DND-41 (cell line): ENCODE measurements around the gene EMC10.

Experiments used
- ATAC-seq: fragments of 200-7000 bp; cut with Tn5 transposase; 3 replicates; pipeline ENCODE4 v1.9.1; 2021; ENCODE audit warnings: low read depth; ENCODE audit not compliant: insufficient read depth
- DNase-seq: peaks from one replicate; pipeline ENCODE4 v3.0.0-alpha.2; 2020
- H2AFZ ChIP-seq: 2 replicates; pipeline ENCODE4 v1.6.0; 2012; ENCODE audit warnings: low read depth, low read length
- H3K27ac ChIP-seq: 2 replicates; pipeline ENCODE4 v1.5.1; 2012; ENCODE audit warnings: low read length, inconsistent platforms
- H3K27me3 ChIP-seq: fragments of 200-600 bp; sonication (generic); 2 replicates; pipeline ENCODE4 v1.6.0; 2012; ENCODE audit warnings: low read length, mild to moderate bottlenecking, inconsistent platforms; ENCODE audit not compliant: insufficient read depth, poor library complexity
- H3K36me3 ChIP-seq: 2 replicates; pipeline ENCODE4 v1.5.1; 2012; ENCODE audit warnings: low read length, inconsistent platforms; ENCODE audit not compliant: insufficient read depth
- H3K4me1 ChIP-seq: 2 replicates; pipeline ENCODE4 v1.5.1; 2012; ENCODE audit warnings: mild to moderate bottlenecking, low read length; ENCODE audit not compliant: insufficient read depth
- H3K4me2 ChIP-seq: 2 replicates; pipeline ENCODE4 v1.6.0; 2012; ENCODE audit warnings: mild to moderate bottlenecking, moderate library complexity, low read length, inconsistent platforms; ENCODE audit not compliant: insufficient read depth
- H3K4me3 ChIP-seq, 2 experiments: fragments of 200-600 bp in 1 of 2; shearing (Covaris generic) in 1 of 2; 2 replicates each; pipeline ENCODE4 v1.5.1; 2012 to 2016; ENCODE audit warnings: inconsistent platforms in 2 of 2, low read length in 2 of 2, mild to moderate bottlenecking in 2 of 2, low read depth in 1 of 2, moderate library complexity in 1 of 2
- H3K79me2 ChIP-seq: 2 replicates; pipeline ENCODE4 v1.6.0; 2012; ENCODE audit warnings: low read length, inconsistent platforms; ENCODE audit not compliant: insufficient read depth
- H3K9ac ChIP-seq: 2 replicates; pipeline ENCODE4 v1.6.0; 2012; ENCODE audit warnings: low read depth, mild to moderate bottlenecking, inconsistent platforms, low read length, moderate library complexity
- H3K9me3 ChIP-seq: 2 replicates; pipeline ENCODE4 v1.5.1; 2012; ENCODE audit warnings: low read length, moderate library complexity, mild to moderate bottlenecking, inconsistent platforms; ENCODE audit not compliant: insufficient read depth, severe bottlenecking
- H4K20me1 ChIP-seq: 2 replicates; pipeline ENCODE4 v1.6.0; 2012; ENCODE audit warnings: low read length; ENCODE audit not compliant: insufficient read depth
- CTCF ChIP-seq: IDR thresholded peaks from 2 replicates; pipeline ENCODE4 v1.5.1; 2012; ENCODE audit warnings: borderline replicate concordance, low read length, moderate library complexity, mild to moderate bottlenecking; ENCODE audit not compliant: poor library complexity, severe bottlenecking; ENCODE audit errors: extremely low read depth
- EZH2 ChIP-seq: IDR thresholded peaks from 3 replicates; pipeline ENCODE4 v1.6.1; 2012; ENCODE audit warnings: borderline replicate concordance, low read depth, mild to moderate bottlenecking, moderate library complexity, low read length, inconsistent platforms; ENCODE audit not compliant: severe bottlenecking

The EMC10 gene

DNA sequence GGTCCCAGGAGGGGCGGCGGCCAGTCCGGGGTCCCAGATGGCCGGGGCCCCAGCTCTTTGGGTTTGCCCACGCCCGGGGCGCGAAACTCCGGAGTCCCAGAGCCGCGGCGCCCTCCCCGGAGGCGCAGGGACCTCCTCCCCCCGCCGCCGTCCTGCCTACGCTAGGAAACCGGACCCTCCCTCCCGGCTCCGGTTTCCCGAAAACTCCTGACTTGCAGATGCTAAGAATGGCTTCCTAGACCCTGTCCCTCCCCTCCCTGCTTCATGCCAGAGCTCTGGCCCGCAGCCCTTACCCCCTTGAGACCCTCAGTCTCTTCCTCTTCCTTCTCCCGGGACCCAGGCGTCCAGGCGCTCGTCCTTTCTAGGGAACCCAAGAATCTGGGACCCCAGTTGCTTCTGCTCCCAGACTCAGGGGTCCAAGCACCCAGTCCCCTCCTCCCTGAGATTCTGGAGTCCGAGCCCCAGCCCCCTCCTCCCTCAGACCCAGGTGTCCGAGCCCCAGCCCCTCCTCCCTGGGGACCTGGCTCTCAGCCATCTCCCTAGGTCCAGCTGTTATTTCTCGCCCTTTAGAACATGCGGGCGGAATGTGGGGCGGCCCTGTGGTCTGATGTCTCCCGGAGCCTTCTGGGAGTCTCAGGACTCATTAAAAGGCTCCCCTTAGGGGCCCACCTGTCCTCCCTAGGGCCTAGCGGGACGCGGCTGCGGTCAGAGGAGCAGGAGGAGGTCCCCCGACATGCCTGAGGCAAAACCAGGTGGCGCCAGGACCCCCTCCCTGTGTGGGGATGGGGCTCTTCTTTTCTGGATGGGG, 43.9 kb upstream of the EMC10 start, which contains the start of gene MYBPC2:
Gene MYBPC2, plus strand, starts transcription at position 672 of the 808 bp plus-strand sequence. Its CDS starts 62 bp downstream, at position 734.
- Histone ChIP-seq H3K79me2 (no peaks in the 10 kb centered on the region), H3K9ac (peak within 1 kb of the TSS; percentile 45; the same call in 1 of the 2 replicates), H3K27me3 (no peaks in the 10 kb centered on the region), H3K27ac (peak within 1 kb of the TSS; percentile 3; the same call in 1 of the 2 replicates), H3K4me1 (peaks cover 15% of the 10 kb centered on the region), H3K4me3 (peak within 1 kb of the TSS; percentile 12 to 76; a peak in 3 of 4 replicates), H2AFZ (peak within 1 kb of the TSS; percentile 73), H3K9me3 (no peaks in the 10 kb centered on the region), H3K4me2 (peak within 1 kb of the TSS; percentile 88), H4K20me1 (no peaks in the 10 kb centered on the region), H3K36me3 (no peaks in the 10 kb centered on the region)
- DNase-seq (no peak), ATAC-seq (no peak)
- TF ChIP-seq CTCF = no peak
- TF ChIP-seq EZH2 = no peak

GRCh38 chr19:50433201-50434180, 42.8 kb upstream of the EMC10 start:
- TF ChIP-seq EZH2 (no peak), CTCF (no peak)
- ATAC-seq (no peak), DNase-seq (no peak)
- Histone ChIP-seq H4K20me1 (no peaks in the 10 kb centered on the region), H3K36me3 (no peaks in the 10 kb centered on the region), H3K4me3 (no peak overlapping the region), H3K4me2 (no peak overlapping the region), H3K9ac (no peak overlapping the region), H3K27me3 (no peaks in the 10 kb centered on the region), H3K9me3 (no peaks in the 10 kb centered on the region), H2AFZ (no peak overlapping the region), H3K27ac (no peak overlapping the region), H3K4me1 (peaks cover 15% of the 10 kb centered on the region), H3K79me2 (no peaks in the 10 kb centered on the region)

GRCh38 chr19:50434525-50434924, 41.8 kb upstream of the EMC10 start:
- no peaks in the 10 kb centered on the region for H3K9me3 ChIP-seq

More at GRCh38 chr19:50434525-50434924, 41.8 kb upstream of the EMC10 start:
- no peak for ATAC-seq
- Histone ChIP-seq H3K36me3 (no peaks in the 10 kb centered on the region), H3K79me2 (no peaks in the 10 kb centered on the region), H3K27ac (no peak overlapping the region), H2AFZ (no peak overlapping the region), H3K9ac (no peak overlapping the region), H4K20me1 (no peaks in the 10 kb centered on the region), H3K27me3 (no peaks in the 10 kb centered on the region), H3K4me3 (no peak overlapping the region), H3K4me2 (no peak overlapping the region), H3K4me1 (peaks cover 15% of the 10 kb centered on the region)
- TF ChIP-seq CTCF (no peak), EZH2 (no peak)
- no peak for DNase-seq
